Stimulated activated CD8-positive, alpha-beta memory T cell treated with anti-CD3 and anti-CD28 coated beads, Interleukin-15, amount 100 ng/mL, for 48 hours (primary cell): Measurements from ENCODE around the gene CLEC1A.

ENCODE experiments used
- DNase-seq, 2 donors: peaks; one replicate each; pipeline ENCODE4 v3.0.0-alpha.2; 2020; ENCODE audit warnings: low read depth in 2 of 2

CLEC1A gene

GRCh38 chr12:10098791-10099190 is at the start of gene CLEC1A:
TSS of gene CLEC1A (minus strand) at chr12:10098985. CDS start at chr12:10098922, 63 bp downstream.
- DNase-seq = no peak

GRCh38 chr12:10147714-10148403 is 49.1 kb upstream of the CLEC1A start:
- no peak for DNase-seq

- no peak for DNase-seq
These were observed 44.3 kb upstream of the CLEC1A start for GRCh38 chr12:10142976-10143589.

GRCh38 chr12:10140001-10140400 is 41.2 kb upstream of the CLEC1A start:
- DNase-seq = peak in 1 of 2 donors; percentile 10

- DNase-seq = no peak
These were observed 37.9 kb upstream of the CLEC1A start for GRCh38 chr12:10136637-10137205.

GRCh38 chr12:10135126-10135525 is 36.3 kb upstream of the CLEC1A start:
- no peak for DNase-seq

- no peak for DNase-seq
These were observed 34.1 kb upstream of the CLEC1A start for GRCh38 chr12:10132850-10133370.

GRCh38 chr12:10131111-10131690 is 32.4 kb upstream of the CLEC1A start:
- DNase-seq = no peak

- no peak for DNase-seq
These were observed 31.3 kb upstream of the CLEC1A start, which contains the start of gene CLEC7A for GRCh38 chr12:10130042-10130441. TSS of gene CLEC7A (minus strand) at chr12:10130199. CDS start at chr12:10130082, 117 bp downstream.

- no peak for DNase-seq
These were observed 29.9 kb upstream of the CLEC1A start for GRCh38 chr12:10128687-10129086.

GRCh38 chr12:10126413-10126812 is 27.6 kb upstream of the CLEC1A start:
- no peak for DNase-seq

- no peak for DNase-seq
These were observed 23.9 kb upstream of the CLEC1A start for GRCh38 chr12:10122689-10123088.

- DNase-seq = no peak
These were observed 22.5 kb upstream of the CLEC1A start for GRCh38 chr12:10121278-10121677.

GRCh38 chr12:10119066-10119465 is 20.3 kb upstream of the CLEC1A start:
- no peak for DNase-seq

GRCh38 chr12:10115890-10116289 is 17.1 kb upstream of the CLEC1A start:
- no peak for DNase-seq

- no peak for DNase-seq
These were observed 16.5 kb upstream of the CLEC1A start for GRCh38 chr12:10115311-10115710.

GRCh38 chr12:10113920-10114319 is 15.1 kb upstream of the CLEC1A start:
- DNase-seq = no peak

- no peak for DNase-seq
These were observed 14.3 kb upstream of the CLEC1A start for GRCh38 chr12:10113075-10113474.

- no peak for DNase-seq
These were observed 12.7 kb upstream of the CLEC1A start for GRCh38 chr12:10111451-10111850.

GRCh38 chr12:10110256-10110844 is 11.6 kb upstream of the CLEC1A start:
- DNase-seq = no peak

GRCh38 chr12:10102322-10102721 is 3.5 kb upstream of the CLEC1A start:
- no peak for DNase-seq

GRCh38 chr12:10101648-10102220 is 2.9 kb upstream of the CLEC1A start:
- no peak for DNase-seq
